Measurements from ENCODE around the gene PMM2.
"Not testable (repeated sequence)": the region's sequence is repeated elsewhere in the genome, so short reads cannot be mapped to it uniquely, and the experiment has no call there.

The PMM2 gene

DNA sequence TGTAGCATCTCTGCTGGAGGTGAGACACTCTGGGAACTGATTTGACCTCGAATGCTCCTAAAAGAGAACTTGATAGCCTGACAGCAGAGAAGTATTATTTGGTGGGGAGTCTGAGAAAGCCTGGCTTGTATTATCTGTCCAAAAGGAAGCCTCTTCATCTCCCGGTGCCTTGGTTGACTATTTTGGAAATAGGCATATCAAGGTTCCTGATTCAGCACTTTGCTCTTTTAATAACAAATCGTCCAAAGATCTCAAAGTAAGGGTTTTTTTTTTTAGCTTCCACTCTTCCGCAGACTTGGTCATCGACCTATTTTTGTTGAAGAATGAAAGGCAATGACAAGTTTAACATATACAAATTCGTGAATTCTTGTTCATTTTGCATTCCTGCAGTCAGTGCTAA is 15.0 kb upstream of the PMM2 start:
- DNase-seq = no peak

DNA sequence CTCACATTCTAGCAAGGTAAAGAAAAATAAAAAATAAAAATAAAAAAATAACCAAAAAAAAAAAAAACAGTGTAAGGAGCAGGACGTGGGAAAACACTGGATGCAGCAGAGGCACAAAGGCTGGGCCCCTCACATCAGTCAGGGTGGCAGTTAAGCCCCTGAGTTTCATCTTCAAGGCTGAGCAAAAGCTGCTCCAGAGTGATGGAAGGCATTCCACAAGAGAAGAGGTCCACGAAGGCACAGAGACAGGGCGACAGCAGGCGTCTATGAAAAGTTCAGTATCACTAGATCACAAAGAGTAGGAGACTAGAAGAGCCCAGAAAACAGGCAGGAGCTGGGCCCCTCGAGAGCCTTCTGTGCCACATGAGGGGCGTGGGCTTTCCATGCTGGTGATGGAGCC is 12.2 kb upstream of the PMM2 start:
- DNase-seq = no peak

DNA sequence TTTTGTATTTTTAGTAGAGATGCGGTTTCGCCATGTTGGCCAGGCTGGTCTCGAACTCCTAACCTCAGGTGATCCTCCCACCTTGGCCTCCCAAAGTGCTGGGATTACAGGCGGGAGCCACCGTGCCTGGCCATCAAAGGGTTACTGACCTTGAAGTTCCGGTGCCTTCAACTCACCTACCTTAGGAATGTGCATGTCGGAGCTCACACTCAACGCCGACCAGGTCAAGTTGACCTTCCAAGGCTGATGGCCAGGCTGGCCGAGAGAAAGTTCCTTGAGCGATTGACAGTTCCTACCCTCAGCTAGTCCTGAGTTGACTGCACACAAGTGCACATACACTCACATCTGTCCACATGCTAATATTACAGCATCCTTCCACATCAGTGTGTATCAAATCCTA is 11.3 kb upstream of the PMM2 start:
- not testable (repeated sequence) for DNase-seq

GRCh38 chr16:8788578-8789172 is 9.0 kb upstream of the PMM2 start:
- DNase-seq = no peak

DNA sequence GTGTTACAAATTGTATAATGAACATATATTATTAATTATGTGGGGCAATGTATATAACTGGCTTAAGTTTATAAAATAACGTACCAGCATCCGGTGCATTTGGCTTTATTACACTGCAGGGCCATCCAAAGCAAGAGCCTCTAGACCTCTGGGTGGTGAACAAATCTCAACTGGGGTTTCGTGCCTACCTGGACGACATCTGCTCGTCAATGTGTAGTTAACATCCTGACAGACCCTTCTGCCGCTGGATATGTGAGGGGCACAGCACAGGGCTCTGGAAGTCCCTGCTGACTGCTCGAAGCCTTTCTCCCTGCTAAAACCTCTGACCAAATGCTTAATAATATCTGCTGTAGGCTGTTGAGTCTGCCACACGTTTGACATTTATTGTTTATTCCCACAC is 2.5 kb upstream of the PMM2 start:
- DNase-seq = peak; percentile 15

DNA sequence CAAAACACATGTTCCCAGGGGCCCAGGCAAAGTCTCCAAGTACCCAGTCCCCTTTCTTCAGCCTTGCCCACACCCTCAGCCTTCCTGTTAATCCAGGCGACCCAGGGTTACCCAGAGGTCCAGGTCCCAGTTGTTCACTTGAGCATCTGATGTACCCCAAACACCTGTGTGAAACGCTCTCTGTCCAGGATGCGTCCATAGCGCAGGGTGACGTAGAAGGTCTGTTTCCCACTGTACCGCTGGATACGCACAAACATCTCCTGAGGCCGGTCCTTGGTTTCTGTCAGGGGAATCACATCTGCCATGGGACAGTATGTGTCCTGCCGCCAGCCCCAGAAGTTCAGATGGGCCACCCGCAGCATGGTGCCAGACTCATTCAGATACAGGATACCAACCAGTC is 1.8 kb upstream of the PMM2 start:
- no peak for DNase-seq

- no peak for DNase-seq
Observed at GRCh38 chr16:8796469-8797363, 923 bp upstream of the PMM2 start.

DNA sequence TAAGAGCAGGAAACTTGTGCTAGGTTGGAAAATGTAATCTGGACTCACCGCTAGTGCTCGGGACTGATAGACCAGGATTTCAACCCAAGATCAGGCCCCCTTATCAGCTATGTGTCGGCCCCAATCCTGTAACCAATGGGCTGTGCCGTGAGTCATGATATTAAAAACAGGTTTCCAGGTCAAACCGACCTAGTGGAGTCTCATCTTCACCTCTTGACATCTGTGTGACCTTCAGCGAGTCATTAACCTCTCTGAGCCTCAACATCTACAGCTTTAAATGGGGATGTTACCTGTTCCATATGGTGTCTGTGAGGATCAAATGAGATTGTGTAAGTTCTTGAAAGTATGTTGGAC is 512 bp downstream of the PMM2 start:
- DNase-seq = peak; percentile 27

GRCh38 chr16:8798535-8799157 is 1.0 kb downstream of the PMM2 start:
- peak; percentile 4 for DNase-seq

DNA sequence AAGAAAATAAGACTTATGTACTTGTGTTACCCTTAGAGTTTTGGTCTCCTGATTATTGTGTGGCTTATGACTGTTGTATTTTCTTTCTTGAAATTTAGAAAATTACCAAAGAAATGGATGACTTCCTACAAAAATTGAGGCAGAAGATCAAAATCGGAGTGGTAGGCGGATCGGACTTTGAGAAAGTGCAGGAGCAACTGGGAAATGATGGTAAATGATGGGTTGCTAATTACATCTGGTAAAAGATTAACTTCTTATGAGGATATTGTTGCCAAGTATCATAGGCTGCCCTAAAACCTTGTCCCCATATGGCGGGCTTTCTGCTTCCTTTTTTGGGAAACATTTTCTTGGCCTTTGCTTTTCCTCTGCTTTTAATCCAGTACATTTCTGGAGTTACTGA is 4.1 kb downstream of the PMM2 start:
- no peak for DNase-seq

- not testable (repeated sequence) for DNase-seq
Observed at GRCh38 chr16:8803733-8804132, 6.1 kb downstream of the PMM2 start.

- no peak for DNase-seq
Observed at GRCh38 chr16:8804313-8804712, 6.7 kb downstream of the PMM2 start.

- DNase-seq = no peak
Observed at GRCh38 chr16:8806272-8806983, 8.8 kb downstream of the PMM2 start.

DNA sequence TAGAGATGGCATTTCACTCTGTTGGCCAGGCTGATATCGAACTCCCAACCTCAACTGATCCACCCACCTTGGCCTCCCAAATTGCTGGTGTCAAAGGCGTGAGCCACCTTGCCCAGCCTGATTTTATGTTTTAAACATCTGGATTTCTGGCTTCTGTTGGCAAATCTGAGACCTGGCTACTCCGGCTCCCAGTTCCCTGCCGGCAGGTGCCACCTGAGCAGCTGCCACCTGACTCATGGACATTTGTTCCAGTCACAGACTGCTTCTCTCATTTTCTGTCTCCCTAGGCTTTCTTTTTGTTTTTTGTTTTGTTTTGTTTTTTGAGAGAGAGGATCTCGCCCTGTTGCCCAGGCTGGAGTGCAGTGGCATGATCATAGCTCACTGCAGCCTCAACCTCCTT is 9.6 kb downstream of the PMM2 start:
- DNase-seq = no peak

DNA sequence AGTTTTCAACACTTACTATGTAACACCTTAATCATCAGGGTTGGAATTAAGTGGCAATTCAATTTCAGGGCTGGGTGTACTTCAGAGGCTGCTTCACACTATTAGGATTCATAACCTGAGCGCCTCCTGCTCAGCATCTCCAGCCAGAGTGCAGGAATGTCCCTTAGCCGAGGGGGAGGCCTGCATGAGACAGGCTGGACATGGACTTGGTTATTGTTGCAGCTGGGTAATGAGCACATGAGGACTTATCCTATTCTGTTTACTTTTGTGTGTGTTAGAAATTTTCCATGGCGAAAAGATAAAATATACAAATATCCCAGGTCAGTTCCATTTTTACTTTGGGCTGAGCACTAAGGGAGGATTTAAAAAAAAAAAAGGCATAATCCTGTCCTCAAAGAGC is 10.4 kb downstream of the PMM2 start:
- no peak for DNase-seq

- no peak for DNase-seq
Observed at GRCh38 chr16:8808613-8809353, 11.1 kb downstream of the PMM2 start.

- DNase-seq = no peak
Observed at GRCh38 chr16:8812162-8812843, 14.7 kb downstream of the PMM2 start.

DNA sequence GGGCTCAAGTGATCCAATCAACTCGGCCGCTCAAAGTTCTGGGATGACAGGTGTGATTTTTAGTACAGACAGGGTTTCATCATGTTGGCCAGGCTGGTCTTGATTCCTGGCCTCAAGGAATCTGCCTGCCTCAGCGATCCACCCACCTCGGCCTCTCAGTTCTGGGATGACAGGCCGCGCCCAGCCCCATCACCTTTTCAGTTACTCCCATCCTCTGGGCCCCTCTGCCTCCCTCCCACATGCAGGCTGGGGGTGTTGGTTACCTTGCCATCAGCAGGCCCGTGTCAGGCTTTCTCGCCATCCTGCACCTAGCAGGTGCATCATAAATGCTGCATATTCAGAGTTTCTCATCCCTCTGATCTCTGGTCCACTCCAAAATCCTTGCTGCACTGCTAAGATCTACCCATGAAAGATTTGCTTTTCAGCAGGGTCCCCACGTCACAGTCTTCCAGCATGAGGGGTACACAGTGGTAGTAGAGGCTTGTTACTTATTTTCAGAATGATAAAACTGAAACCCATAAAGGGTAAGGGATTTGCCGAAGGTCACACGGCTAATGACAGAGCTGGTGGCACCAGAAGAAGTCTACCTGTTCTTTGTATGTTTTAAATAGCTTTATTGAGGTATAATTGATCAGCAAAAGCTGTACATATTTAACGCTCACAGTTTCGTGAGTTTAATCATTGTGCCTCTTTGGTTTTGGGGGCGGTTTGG is 16.6 kb downstream of the PMM2 start:
- DNase-seq = no peak

GRCh38 chr16:8816967-8817655 is 19.5 kb downstream of the PMM2 start:
- DNase-seq = peak; percentile 26

DNA sequence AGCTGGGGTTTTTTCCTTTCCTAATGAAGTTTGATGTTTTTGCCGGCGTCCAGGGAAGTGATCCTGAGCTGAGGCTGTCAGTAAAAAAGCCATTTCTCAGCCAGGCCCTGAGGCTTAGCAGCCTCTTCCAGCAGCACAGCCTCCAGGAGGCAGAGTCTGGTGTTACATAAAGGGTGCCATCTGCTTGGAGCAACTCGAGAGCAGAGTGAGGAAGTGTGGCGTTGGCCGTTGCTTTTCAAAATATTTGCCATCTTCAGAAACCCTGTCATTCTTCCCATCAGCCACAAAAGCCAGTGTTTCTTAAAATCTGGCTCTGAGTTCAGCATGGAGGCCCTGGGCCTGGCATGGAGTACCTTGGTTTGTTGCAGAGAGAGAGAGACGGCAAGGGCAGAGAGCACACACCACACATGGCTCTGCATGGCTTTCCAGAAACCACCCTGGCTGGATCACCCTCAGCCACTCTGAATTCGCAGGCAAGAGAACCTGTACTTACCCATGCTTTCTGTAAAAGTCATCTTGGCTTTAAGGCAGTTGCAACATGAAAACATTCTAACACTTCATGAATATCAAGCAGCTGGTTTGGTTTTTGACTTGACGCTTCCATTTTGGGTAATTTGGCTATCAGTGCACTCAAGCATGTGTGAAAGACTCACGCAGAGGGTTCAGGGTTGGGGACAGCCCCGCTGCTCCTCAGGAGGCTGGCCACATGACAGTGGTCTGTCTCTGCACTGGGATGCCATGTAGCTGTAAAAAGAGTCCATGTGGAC is 21.0 kb downstream of the PMM2 start:
- DNase-seq = no peak
